ENCODE data around the gene EYA3.

- TF ChIP-seq CTCF (IDR thresholded peaks at IDR 0.05; ENCODE audit: borderline replicate concordance, extremely low read depth, low read length, poor library complexity, severe bottlenecking) = no peak
- no peak for TF ChIP-seq EZH2 (IDR thresholded peaks at IDR 0.05; ENCODE audit: borderline replicate concordance, low read depth, low read length, severe bottlenecking)
These were observed 8.0 kb upstream of the EYA3 start for GRCh38 chr1:28096210-28097099.

All from DND-41 (cell line).